H1 (cell line): ENCODE results near the gene ULK2. TPM values are rescaled to one million over a fixed set of nuclear protein-coding genes. Genes with fewer than 3 reads are reported as not detected.

ENCODE experiments used
- CTCF ChIA-PET: fragments of 300-600 bp; sonication (Branson Sonifier 250); formaldehyde crosslinking; loops from one replicate; lab custom pipeline; 2021; ENCODE audit not compliant: partially characterized antibody; lab: Charles Lee
- POLR2A ChIA-PET: fragments of 300-600 bp; sonication (Branson Sonifier 250); formaldehyde crosslinking; loops from one replicate; lab custom pipeline; 2021; ENCODE audit warnings: inconsistent platforms; ENCODE audit not compliant: partially characterized antibody; lab: Charles Lee
- DNase-seq, 2 experiments: peaks; one replicate each; pipeline versions ENCODE4 v3.0.0 to v3.0.0-alpha.2; 2010 to 2022; ENCODE audit warnings: low spot score in 2 of 2, low read depth in 1 of 2, mixed read lengths in 1 of 2
- FAIRE-seq: peaks from 2 replicates; lab custom pipeline; 2011; peaks lifted over from hg19 to GRCh38; lab: Jason Lieb, UNC
- H2AFZ ChIP-seq: 2 replicates; pipeline ENCODE4 v1.8.1; 2012; ENCODE audit warnings: low read length, inconsistent platforms
- H2AK5ac ChIP-seq: 2 replicates; pipeline ENCODE4 v1.6.1; 2013; ENCODE audit warnings: low read depth, low read length
- H2BK120ac ChIP-seq: replicated peaks from 2 replicates; pipeline ENCODE3; 2013; ENCODE audit warnings: low read depth, low read length, inconsistent platforms
- H2BK12ac ChIP-seq: 2 replicates; pipeline ENCODE4 v1.6.1; 2013; ENCODE audit warnings: low read depth, low read length
- H2BK15ac ChIP-seq: 2 replicates; pipeline ENCODE4 v1.6.1; 2013; ENCODE audit warnings: low read length
- H2BK20ac ChIP-seq: 2 replicates; pipeline ENCODE4 v1.6.1; 2013; ENCODE audit warnings: low read length
- H2BK5ac ChIP-seq: 2 replicates; pipeline ENCODE4 v1.6.1; 2013; ENCODE audit warnings: low read depth, low read length
- H3K14ac ChIP-seq: 2 replicates; pipeline ENCODE4 v1.6.1; 2013; ENCODE audit warnings: inconsistent platforms; ENCODE audit not compliant: insufficient read length
- H3K18ac ChIP-seq: 2 replicates; pipeline ENCODE4 v1.6.1; 2013; ENCODE audit warnings: low read length; ENCODE audit errors: extremely low read depth
- H3K23ac ChIP-seq: 2 replicates; pipeline ENCODE4 v1.6.1; 2013; ENCODE audit warnings: inconsistent platforms; ENCODE audit not compliant: insufficient read length
- H3K23me2 ChIP-seq: 2 replicates; pipeline ENCODE4 v1.6.1; 2013; ENCODE audit warnings: low read depth, low read length
- H3K27ac ChIP-seq: 2 replicates; pipeline ENCODE4 v1.6.1; 2011; ENCODE audit warnings: low read depth, low read length, inconsistent platforms
- H3K27me3 ChIP-seq, 4 experiments: replicated peaks in 1 of 4; 1 replicate in 1 of 4; 2 replicates in 3 of 4; pipeline versions ENCODE4 v1.6.1 to v1.8.1; 2011 to 2013; ENCODE audit warnings: low read length in 3 of 4, mild to moderate bottlenecking in 3 of 4, inconsistent platforms in 2 of 4, mixed read lengths in 2 of 4, moderate library complexity in 1 of 4; ENCODE audit not compliant: control insufficient read depth in 3 of 4, insufficient read depth in 3 of 4; ENCODE audit errors: extremely low read depth in 1 of 4
- H3K36me3 ChIP-seq, 4 experiments: 2 replicates each; pipeline versions ENCODE4 v1.6.1 to v1.8.1; 2011 to 2013; ENCODE audit warnings: mild to moderate bottlenecking in 4 of 4, low read length in 3 of 4, moderate library complexity in 2 of 4, control low read depth in 1 of 4, inconsistent platforms in 1 of 4; ENCODE audit not compliant: insufficient read depth in 4 of 4, control insufficient read depth in 2 of 4
- H3K4ac ChIP-seq: replicated peaks from 2 replicates; pipeline ENCODE3; 2013; ENCODE audit warnings: low read length, low read depth, mixed read lengths, inconsistent platforms; ENCODE audit not compliant: insufficient read length
- H3K4me1 ChIP-seq, 4 experiments: replicated peaks in 1 of 4; 1 replicate in 1 of 4; 2 replicates in 3 of 4; pipeline versions ENCODE4 v1.6.1 to v1.8.1; 2011 to 2013; ENCODE audit warnings: low read length in 3 of 4, inconsistent platforms in 2 of 4, mixed read lengths in 1 of 4; ENCODE audit not compliant: insufficient read depth in 4 of 4, control insufficient read depth in 3 of 4
- H3K4me2 ChIP-seq, 2 experiments: 2 replicates each; pipeline versions ENCODE4 v1.6.1 to v1.8.1; 2011 to 2013; ENCODE audit warnings: low read depth in 2 of 2, low read length in 2 of 2, control low read depth in 1 of 2, inconsistent platforms in 1 of 2, mild to moderate bottlenecking in 1 of 2; ENCODE audit not compliant: insufficient read depth in 1 of 2
- H3K4me3 ChIP-seq, 4 experiments: fragments of 200-600, 300-600 bp in 1 of 4; sonication (generic), shearing (Covaris generic), sonication (Bioruptor Twin) in 1 of 4; 2 replicates each; pipeline versions ENCODE4 v1.5.1 to v1.8.1; 2011 to 2016; ENCODE audit warnings: low read length in 4 of 4, low read depth in 3 of 4, control low read depth in 2 of 4, inconsistent platforms in 2 of 4, mild to moderate bottlenecking in 2 of 4, mixed read lengths in 1 of 4, moderate library complexity in 1 of 4; ENCODE audit not compliant: insufficient read depth in 2 of 4; ENCODE audit errors: extremely low read depth in 1 of 4
- H3K56ac ChIP-seq: replicated peaks from 2 replicates; pipeline ENCODE3; 2013; ENCODE audit warnings: low read depth, mild to moderate bottlenecking, mixed read lengths, low read length, inconsistent platforms; ENCODE audit not compliant: insufficient read length
- H3K79me1 ChIP-seq: 2 replicates; pipeline ENCODE4 v1.6.1; 2013; ENCODE audit warnings: low read depth, low read length, control low read depth
- H3K79me2 ChIP-seq, 2 experiments: 2 replicates each; pipeline versions ENCODE4 v1.6.1 to v1.8.1; 2012 to 2013; ENCODE audit warnings: low read length in 2 of 2, mild to moderate bottlenecking in 2 of 2, inconsistent platforms in 1 of 2; ENCODE audit not compliant: insufficient read depth in 2 of 2, control insufficient read depth in 1 of 2
- H3K9ac ChIP-seq, 4 experiments: replicated peaks in 1 of 4; 1 replicate in 1 of 4; 2 replicates in 3 of 4; pipeline versions ENCODE4 v1.6.1 to v1.8.1; 2011 to 2013; ENCODE audit warnings: low read depth in 3 of 4, low read length in 3 of 4, control low read depth in 2 of 4, mild to moderate bottlenecking in 2 of 4, moderate library complexity in 2 of 4, inconsistent platforms in 1 of 4; ENCODE audit errors: extremely low read depth in 1 of 4
- H3K9me3 ChIP-seq, 2 experiments: 2 replicates each; pipeline versions ENCODE4 v1.6.1 to v1.8.1; 2012 to 2013; ENCODE audit warnings: mild to moderate bottlenecking in 2 of 2, moderate library complexity in 2 of 2, control low read depth in 1 of 2, inconsistent platforms in 1 of 2, low read depth in 1 of 2, low read length in 1 of 2, mixed read lengths in 1 of 2; ENCODE audit not compliant: insufficient read depth in 2 of 2
- H4K20me1 ChIP-seq, 2 experiments: replicated peaks in 1 of 2; 2 replicates each; pipeline versions ENCODE3 to v1.8.1; 2011 to 2013; ENCODE audit warnings: inconsistent platforms in 2 of 2, low read length in 2 of 2, mild to moderate bottlenecking in 1 of 2; ENCODE audit not compliant: insufficient read depth in 2 of 2, control insufficient read depth in 1 of 2
- H4K5ac ChIP-seq: 2 replicates; pipeline ENCODE4 v1.6.1; 2013; ENCODE audit warnings: low read length, low read depth, mixed read lengths, inconsistent platforms; ENCODE audit not compliant: insufficient read length
- H4K8ac ChIP-seq: 2 replicates; pipeline ENCODE4 v1.8.0; 2013; ENCODE audit warnings: mild to moderate bottlenecking, moderate library complexity, low read length, inconsistent platforms; ENCODE audit not compliant: insufficient read depth; ENCODE audit errors: extremely low read depth
- H4K91ac ChIP-seq: replicated peaks from 2 replicates; pipeline ENCODE3; 2013; ENCODE audit warnings: low read length, mixed read lengths, inconsistent platforms; ENCODE audit not compliant: insufficient read length
- ASH2L ChIP-seq: fragments of 200-600, 300-600 bp; sonication (generic); IDR thresholded peaks from one replicate; pipeline ENCODE4 v1.7.1; 2017; ENCODE audit warnings: low read length
- CREB1 ChIP-seq: IDR thresholded peaks from 2 replicates; pipeline ENCODE4 v1.6.1; 2012; ENCODE audit warnings: inconsistent platforms
- CTBP2 ChIP-seq: IDR thresholded peaks from 2 replicates; pipeline ENCODE4 v1.7.0; 2011; ENCODE audit warnings: borderline replicate concordance, mild to moderate bottlenecking, moderate library complexity, mixed read lengths, low read length; ENCODE audit not compliant: insufficient read depth, insufficient read length
- GABPA ChIP-seq: IDR thresholded peaks from 2 replicates; pipeline ENCODE4 v1.6.1; 2011; ENCODE audit warnings: mild to moderate bottlenecking, low read length, moderate library complexity, borderline replicate concordance; ENCODE audit not compliant: insufficient read depth
- GTF2F1 ChIP-seq: IDR thresholded peaks from 2 replicates; pipeline ENCODE4 v1.6.1; 2012; ENCODE audit warnings: low read depth, low read length, improper control_type of control experiment, borderline replicate concordance
- HDAC2 ChIP-seq, 2 experiments: fragments of 300-600 bp in 1 of 2; sonication (generic) in 1 of 2; IDR thresholded peaks; 2 replicates each; pipeline ENCODE4 v1.6.1; 2011 to 2012; ENCODE audit warnings: low read depth in 2 of 2, low read length in 2 of 2, mild to moderate bottlenecking in 2 of 2, moderate library complexity in 2 of 2, borderline replicate concordance in 1 of 2, inconsistent platforms in 1 of 2
- JUND ChIP-seq: IDR thresholded peaks from 2 replicates; pipeline ENCODE4 v1.6.1; 2011; ENCODE audit warnings: mild to moderate bottlenecking, improper control_type of control experiment, low read length
- NANOG ChIP-seq: IDR thresholded peaks from 2 replicates; pipeline ENCODE4 v1.6.1; 2011; ENCODE audit warnings: low read length, low read depth, mild to moderate bottlenecking, inconsistent platforms; ENCODE audit not compliant: insufficient read depth, poor library complexity, severe bottlenecking
- NRF1 ChIP-seq: IDR thresholded peaks from 2 replicates; pipeline ENCODE4 v1.6.1; 2011; ENCODE audit warnings: mild to moderate bottlenecking, low read depth, low read length, improper control_type of control experiment
- POU5F1 ChIP-seq: IDR thresholded peaks from 2 replicates; pipeline ENCODE4 v1.6.1; 2011; ENCODE audit warnings: low read depth, mild to moderate bottlenecking, low read length, moderate library complexity
- SAP30 ChIP-seq: fragments of 300-600 bp; sonication (generic); IDR thresholded peaks from 2 replicates; pipeline ENCODE4 v1.7.1; 2012; ENCODE audit warnings: low read length, moderate library complexity, mild to moderate bottlenecking, inconsistent platforms; ENCODE audit not compliant: insufficient read depth, insufficient replicate concordance
- SP4 ChIP-seq: IDR thresholded peaks from 2 replicates; pipeline ENCODE4 v1.6.1; 2012; ENCODE audit warnings: low read length, inconsistent platforms
- WGBS, 2 experiments: shearing (Covaris generic) in 1 of 2; methylation state at CpG; one replicate each; pipeline versions ENCODE4 v1.1.6 to v1.1.7; 2013 to 2015; ENCODE audit warnings: low lambda C conversion rate in 2 of 2, mixed read lengths in 2 of 2, inconsistent platforms in 1 of 2, low coverage in 1 of 2, missing lambda C conversion rate in 1 of 2; ENCODE audit not compliant: insufficient replicate concordance in 2 of 2, insufficient coverage in 1 of 2, insufficient read length in 1 of 2; ENCODE audit errors: extremely low coverage in 1 of 2, missing lambda C conversion rate in 1 of 2; 5-methylcytosine and 5-hydroxymethylcytosine counted together
- polyA plus RNA-seq, 7 experiments: library from polyadenylated mRNA; depleted of rRNA in 3 of 7; stranded (reverse) in 5 of 7; unstranded in 2 of 7; fragments of >200 nt in 5 of 7; fragments of 200-250 nt in 2 of 7; gene quantifications; 1 replicate in 5 of 7; 2 replicates in 1 of 7; 4 replicates in 1 of 7; pipeline versions ENCODE4 v1.2.1 to v1.2.3, GENCODE V29; 2011 to 2013; ENCODE audit warnings: missing spikeins in 2 of 7, mixed read lengths in 2 of 7
- total RNA-seq: library from RNA; stranded (reverse); fragmentation: NEBNext Ultra II Directional; extraction: Animal tissue kit (Norgen Biotek cat#: 25700); gene quantifications from 2 replicates; pipeline ENCODE4 v1.2.1, GENCODE V29; 2021
- TF ChIP-seq, protein P1 (sequence below): IDR thresholded peaks from 2 replicates; pipeline ENCODE4 v1.6.1; 2011; ENCODE audit warnings: low read depth, mild to moderate bottlenecking, low read length; ENCODE audit not compliant: insufficient read depth

The ULK2 gene
- total and polyA plus RNA-seq, 2 of the 8 experiments (the other 6 are each of a cell fraction or from before 2014, with no cell fraction given), result 5.3 to 9.8 TPM

DNA sequence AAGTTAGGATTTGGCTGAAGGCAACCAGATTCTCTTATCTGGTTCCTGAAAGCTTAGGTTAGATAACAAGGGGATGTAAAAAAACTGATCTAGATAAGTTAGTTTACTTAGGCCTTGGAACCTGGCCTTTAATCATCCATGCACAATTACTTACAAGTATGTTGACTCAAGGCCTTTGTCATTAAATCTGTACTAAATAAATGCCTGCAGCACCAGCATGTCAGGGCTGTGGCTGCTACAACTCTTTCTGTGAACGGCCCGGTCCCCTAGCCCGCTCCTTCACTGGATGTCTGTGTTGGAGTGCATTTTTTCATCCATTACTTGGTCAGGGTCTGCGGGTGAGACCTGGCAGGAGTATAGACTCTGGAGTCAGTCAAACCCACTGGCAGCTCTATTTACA lies 71.3 kb downstream of the ULK2 start:
- H3K23ac ChIP-seq, result no peak overlapping the region
- H3K9me3 ChIP-seq, result peaks cover 5 to 14% of the 10 kb centered on the region in 2 experiments

More for the DNA sequence above, 71.3 kb downstream of the ULK2 start:
- no peak for FAIRE-seq
- TF ChIP-seq GABPA, result no peak
- no peak for TF ChIP-seq POU5F1
- TF ChIP-seq ASH2L, result no peak
- TF ChIP-seq, protein P1, sequence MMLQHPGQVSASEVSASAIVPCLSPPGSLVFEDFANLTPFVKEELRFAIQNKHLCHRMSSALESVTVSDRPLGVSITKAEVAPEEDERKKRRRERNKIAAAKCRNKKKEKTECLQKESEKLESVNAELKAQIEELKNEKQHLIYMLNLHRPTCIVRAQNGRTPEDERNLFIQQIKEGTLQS, result no peak
- TF ChIP-seq SP4, result no peak
- TF ChIP-seq CREB1, result no peak
- no peak for TF ChIP-seq NRF1
- TF ChIP-seq CTBP2, result no peak
- TF ChIP-seq GTF2F1, result no peak
- no peak for TF ChIP-seq SAP30
- no peak for TF ChIP-seq JUND
- TF ChIP-seq NANOG, result no peak
- TF ChIP-seq HDAC2 (IDR thresholded peaks at IDR 0.05; ENCODE audit: borderline replicate concordance in 1 of 2, low read depth in 2 of 2, low read length in 2 of 2), result no peak
- no peak overlapping the region for H2BK120ac ChIP-seq
- H3K14ac ChIP-seq, result no peak overlapping the region
- H3K18ac ChIP-seq, result no peak overlapping the region
- no peak overlapping the region for H4K91ac ChIP-seq
- POLR2A ChIA-PET, result no interaction called here
- no peak overlapping the region for H2AK5ac ChIP-seq
- no peak overlapping the region for H3K4ac ChIP-seq
- peaks cover 0 to 18% (median 8%) of the 10 kb centered on the region in 4 experiments; a peak in 4 of 8 replicates for H3K36me3 ChIP-seq
- WGBS, 2 experiments, result 96% methylated on average over 4 of the region's 4 CpGs; no CpG with 5 or more reads in 1 of the 2 experiments
- no peak overlapping the region for H2BK5ac ChIP-seq
- H3K9ac ChIP-seq, result no peak overlapping the region
- H2BK15ac ChIP-seq, result no peak overlapping the region
- H3K27ac ChIP-seq, result no peak overlapping the region
- no peak overlapping the region for H2BK20ac ChIP-seq
- H2AFZ ChIP-seq, result no peak overlapping the region
- H3K4me3 ChIP-seq, result no peak overlapping the region
- H3K4me1 ChIP-seq, result no peaks in the 10 kb centered on the region
- no peak overlapping the region for H2BK12ac ChIP-seq
- no peaks in the 10 kb centered on the region for H3K27me3 ChIP-seq
- H4K5ac ChIP-seq, result no peak overlapping the region
- H3K23me2 ChIP-seq, result no peaks in the 10 kb centered on the region
- no peak overlapping the region for H3K4me2 ChIP-seq
- DNase-seq, result no peak
- CTCF ChIA-PET, result no interaction called here
- H4K8ac ChIP-seq, result no peak overlapping the region
- no peaks in the 10 kb centered on the region for H4K20me1 ChIP-seq
- no peaks in the 10 kb centered on the region for H3K79me1 ChIP-seq
- no peaks in the 10 kb centered on the region for H3K79me2 ChIP-seq
- H3K56ac ChIP-seq, result no peak overlapping the region
